ENCODE data around the gene CCDC187.

Gene CCDC187

GRCh38 chr9:136252281-136252680, 51.6 kb downstream of the CCDC187 start:
- DNase-seq, result no peak

- no peak for DNase-seq
Observed at GRCh38 chr9:136251264-136252115, 52.4 kb downstream of the CCDC187 start.

- no peak for DNase-seq
Observed at GRCh38 chr9:136250676-136251075, 53.2 kb downstream of the CCDC187 start.

- no peak for DNase-seq
Observed at GRCh38 chr9:136249877-136250559, 53.9 kb downstream of the CCDC187 start.

- DNase-seq, result no peak
Observed at GRCh38 chr9:136248951-136249876, 54.7 kb downstream of the CCDC187 start.

GRCh38 chr9:136247947-136248637, 55.8 kb downstream of the CCDC187 start:
- peak in 1 of 14 donors; percentile 27 for DNase-seq

GRCh38 chr9:136247551-136247916, 56.4 kb downstream of the CCDC187 start:
- no peak for DNase-seq

- DNase-seq, result no peak
Observed at GRCh38 chr9:136246849-136247550, 56.9 kb downstream of the CCDC187 start.

- DNase-seq, result peak; percentile 29 to 92 (median 78)
Observed at GRCh38 chr9:136245219-136246150, 58.4 kb downstream of the CCDC187 start, which contains the start of gene QSOX2. TSS of gene QSOX2 (minus strand) at chr9:136245812. CDS start at chr9:136245803, 9 bp downstream.

- DNase-seq, result no peak
Observed at GRCh38 chr9:136244969-136245218, 59.0 kb downstream of the CCDC187 start.

- DNase-seq, result no peak
Observed at GRCh38 chr9:136244122-136244968, 59.5 kb downstream of the CCDC187 start.

- DNase-seq, result no peak
Observed at GRCh38 chr9:136243631-136244030, 60.3 kb downstream of the CCDC187 start.

- DNase-seq, result no peak
Observed at GRCh38 chr9:136242918-136243525, 60.9 kb downstream of the CCDC187 start.

GRCh38 chr9:136242248-136242647, 61.6 kb downstream of the CCDC187 start:
- DNase-seq, result no peak

- no peak for DNase-seq
Observed at GRCh38 chr9:136241542-136241941, 62.4 kb downstream of the CCDC187 start.

GRCh38 chr9:136240941-136241340, 63.0 kb downstream of the CCDC187 start:
- DNase-seq, result no peak

- peak in 1 of 14 donors; percentile 16 for DNase-seq
Observed at GRCh38 chr9:136239983-136240330, 63.9 kb downstream of the CCDC187 start.

GRCh38 chr9:136239135-136239982, 64.5 kb downstream of the CCDC187 start:
- peak in 1 of 14 donors; percentile 77 for DNase-seq
